ENCODE data around the gene TRIM4. TPM values are rescaled to one million over a fixed set of nuclear protein-coding genes. Genes with fewer than 3 reads are reported as not detected.

The TRIM4 gene
- total and polyA plus RNA-seq, 2 donors, result 21.6 to 22.6 TPM

DNA sequence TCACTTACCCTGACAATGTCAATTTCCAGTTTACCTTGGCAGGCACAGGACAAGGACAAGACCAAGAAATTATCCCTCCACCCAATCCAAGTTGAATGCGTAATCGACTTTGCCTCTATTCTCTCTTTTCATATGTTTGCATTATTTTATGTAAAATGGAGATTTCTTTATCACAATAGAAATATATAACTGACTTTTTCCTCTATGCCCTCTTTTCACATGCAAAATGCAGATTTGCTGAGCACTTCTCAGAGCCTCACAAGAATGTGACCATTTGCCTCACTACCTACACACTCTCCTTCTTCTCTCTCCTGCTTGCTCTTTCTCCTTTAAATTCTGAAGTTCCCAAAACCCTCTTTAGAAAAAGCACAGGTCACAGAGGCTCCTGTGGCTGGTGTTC, 76.4 kb downstream of the TRIM4 start:
- no peaks in the 10 kb centered on the region for H3K4me1 ChIP-seq (ENCODE audit: control insufficient read depth in 2 of 2, insufficient read depth in 2 of 2, low read length in 2 of 2)
- H3K9me3 ChIP-seq (ENCODE audit: control insufficient read depth in 2 of 2, insufficient read depth in 1 of 2, low read length in 1 of 2), result no peaks in the 10 kb centered on the region
- no peak overlapping the region for H3K4me3 ChIP-seq (ENCODE audit: low read length in 2 of 2)
- H3K27me3 ChIP-seq (ENCODE audit: control insufficient read depth in 2 of 2, insufficient read depth in 1 of 2, low read length in 1 of 2), result no peaks in the 10 kb centered on the region
- no peak for DNase-seq (ENCODE audit: low read depth in 6 of 9, low spot score in 9 of 9)
- H3K36me3 ChIP-seq (ENCODE audit: control insufficient read depth in 2 of 2, insufficient read depth in 2 of 2, low read length in 1 of 2), result no peaks in the 10 kb centered on the region
- 94% methylated on average over 2 of the region's 2 CpGs for WGBS
- H3K27ac ChIP-seq (ENCODE audit: low read depth in 1 of 2, low read length in 1 of 2), result no peak overlapping the region

Other genes with a start within 250 kb of the TRIM4 start
- 2.1 TPM for gene CYP3A5, start 239.5 kb downstream of the TRIM4 start, total RNA-seq
- gene CYP3A5, start 239.5 kb downstream of the TRIM4 start, polyA plus RNA-seq, result 20.8 TPM
- gene CYP3A7, start 184.3 kb downstream of the TRIM4 start, total RNA-seq, result 0.99 TPM
- gene CYP3A7, start 184.3 kb downstream of the TRIM4 start, polyA plus RNA-seq, result 11.4 TPM
- 11.0 TPM for gene CYP3A4, start 135.3 kb downstream of the TRIM4 start, total RNA-seq
- gene CYP3A4, start 135.3 kb downstream of the TRIM4 start, polyA plus RNA-seq, result 11.1 TPM
- gene CYP3A43, start 91.5 kb downstream of the TRIM4 start, total RNA-seq, result not detected
- 0.07 TPM for gene CYP3A43, start 91.5 kb downstream of the TRIM4 start, polyA plus RNA-seq
- not detected for gene OR2AE1, start 42.5 kb downstream of the TRIM4 start, total RNA-seq
- gene OR2AE1, start 42.5 kb downstream of the TRIM4 start, polyA plus RNA-seq, result 0.07 TPM
- gene GJC3, start 10.1 kb upstream of the TRIM4 start, total RNA-seq, result 0.14 TPM
- gene GJC3, start 10.1 kb upstream of the TRIM4 start, polyA plus RNA-seq, result 0.11 TPM
- gene AZGP1, start 56.5 kb upstream of the TRIM4 start, total RNA-seq, result 0.76 TPM
- 4.7 TPM for gene AZGP1, start 56.5 kb upstream of the TRIM4 start, polyA plus RNA-seq
- gene ZKSCAN1, start 96.1 kb upstream of the TRIM4 start, total RNA-seq, result 61.4 TPM
- gene ZKSCAN1, start 96.1 kb upstream of the TRIM4 start, polyA plus RNA-seq, result 17.8 TPM
- 10.8 TPM for gene ZSCAN21, start 130.2 kb upstream of the TRIM4 start, total RNA-seq
- gene ZSCAN21, start 130.2 kb upstream of the TRIM4 start, polyA plus RNA-seq, result 8.3 TPM
- 25.9 TPM for gene ZNF3, start 162.2 kb upstream of the TRIM4 start, total RNA-seq
- gene ZNF3, start 162.2 kb upstream of the TRIM4 start, polyA plus RNA-seq, result 20.1 TPM
- 49.1 TPM for gene COPS6, start 169.4 kb upstream of the TRIM4 start, total RNA-seq
- gene COPS6, start 169.4 kb upstream of the TRIM4 start, polyA plus RNA-seq, result 81.1 TPM
- 231 TPM for gene MCM7, start 181.9 kb upstream of the TRIM4 start, total RNA-seq
- 111 TPM for gene MCM7, start 181.9 kb upstream of the TRIM4 start, polyA plus RNA-seq
- gene AP4M1, start 182.1 kb upstream of the TRIM4 start, total RNA-seq, result 12.7 TPM
- gene AP4M1, start 182.1 kb upstream of the TRIM4 start, polyA plus RNA-seq, result 14.2 TPM
- 10.2 TPM for gene TAF6, start 199.8 kb upstream of the TRIM4 start, total RNA-seq
- 25.7 TPM for gene TAF6, start 199.8 kb upstream of the TRIM4 start, polyA plus RNA-seq
- 27.9 TPM for gene CNPY4, start 200.1 kb upstream of the TRIM4 start, total RNA-seq
- 19.0 TPM for gene CNPY4, start 200.1 kb upstream of the TRIM4 start, polyA plus RNA-seq
- gene MBLAC1, start 207.4 kb upstream of the TRIM4 start, total RNA-seq, result 3.1 TPM
- 2.0 TPM for gene MBLAC1, start 207.4 kb upstream of the TRIM4 start, polyA plus RNA-seq
- gene LAMTOR4, start 229.4 kb upstream of the TRIM4 start, total RNA-seq, result 142 TPM
- gene LAMTOR4, start 229.4 kb upstream of the TRIM4 start, polyA plus RNA-seq, result 448 TPM
- gene TRAPPC14, start 239.2 kb upstream of the TRIM4 start, total RNA-seq, result 19.8 TPM
- 46.9 TPM for gene TRAPPC14, start 239.2 kb upstream of the TRIM4 start, polyA plus RNA-seq
- gene GAL3ST4, start 249.1 kb upstream of the TRIM4 start, total RNA-seq, result 11.9 TPM
- 12.8 TPM for gene GAL3ST4, start 249.1 kb upstream of the TRIM4 start, polyA plus RNA-seq

All from thymus (tissue), 11 donors.